ENCODE results near the gene CSPG5.

- no peak for TF ChIP-seq CTCF (IDR thresholded peaks at IDR 0.05)
- no peak for TF ChIP-seq POLR2A (IDR thresholded peaks at IDR 0.05)
Measured at GRCh38 chr3:47588587-47588986, 9.9 kb upstream of the CSPG5 start.
